ENCODE data around the gene HSPB6.
"Not testable (repeated sequence)": the region's sequence is repeated elsewhere in the genome, so short reads cannot be mapped to it uniquely, and the experiment has no call there.

HSPB6 gene

DNA sequence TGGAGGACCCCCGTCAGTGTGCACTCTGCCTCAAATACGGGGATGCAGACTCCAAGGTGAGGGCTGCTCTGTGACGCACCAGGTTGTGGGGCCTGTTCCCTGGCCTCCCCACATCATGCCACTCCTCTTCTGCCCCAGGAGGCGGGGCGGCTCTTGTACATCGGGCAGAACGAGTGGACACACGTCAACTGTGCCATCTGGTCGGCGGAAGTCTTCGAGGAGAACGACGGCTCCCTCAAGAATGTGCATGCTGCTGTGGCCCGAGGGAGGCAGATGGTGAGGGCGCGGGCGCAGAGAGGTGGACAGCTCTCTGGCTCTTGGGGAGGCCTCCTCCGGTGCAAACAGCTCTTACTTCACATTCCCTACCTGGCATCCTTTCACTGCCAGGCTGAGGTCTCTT, 27.8 kb downstream of the HSPB6 start:
- DNase-seq: no peak

DNA sequence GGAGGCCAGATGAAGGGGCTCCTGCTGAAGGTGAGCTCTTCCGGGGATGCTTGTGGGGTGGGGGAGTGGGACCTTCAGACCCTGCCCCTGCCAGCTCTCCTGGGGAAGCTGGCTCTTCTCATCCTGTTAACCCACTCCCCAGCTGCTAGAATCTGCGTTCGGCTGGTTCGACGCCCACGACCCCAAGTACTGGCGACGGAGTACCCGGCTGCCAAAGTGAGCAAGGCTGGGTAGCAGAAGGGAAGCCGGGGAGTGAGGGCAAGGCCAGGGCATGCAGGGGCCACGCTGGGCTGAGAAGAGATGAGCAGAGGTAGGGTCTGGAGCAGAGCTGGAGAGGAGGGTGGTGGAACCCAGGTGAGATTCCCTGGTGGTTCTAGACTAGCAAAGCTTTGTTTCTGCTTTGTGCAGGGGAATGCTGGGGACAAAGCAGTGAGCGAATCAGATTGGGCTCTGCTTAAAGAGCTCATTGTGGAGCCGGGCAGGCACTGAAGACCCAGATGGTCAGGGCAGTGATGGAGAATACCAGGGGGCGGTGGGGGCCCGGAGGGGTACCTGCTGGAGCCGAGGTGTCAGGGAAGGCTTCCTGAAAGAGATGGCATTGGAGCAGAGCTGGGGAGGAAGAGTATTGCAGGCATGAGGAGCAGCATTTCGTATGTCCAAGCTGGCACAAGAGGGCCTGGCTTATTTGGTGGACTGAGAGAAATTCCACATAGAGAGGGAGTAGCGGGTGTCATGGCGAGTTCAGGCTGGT, 28.7 kb downstream of the HSPB6 start:
- no peak for DNase-seq

DNA sequence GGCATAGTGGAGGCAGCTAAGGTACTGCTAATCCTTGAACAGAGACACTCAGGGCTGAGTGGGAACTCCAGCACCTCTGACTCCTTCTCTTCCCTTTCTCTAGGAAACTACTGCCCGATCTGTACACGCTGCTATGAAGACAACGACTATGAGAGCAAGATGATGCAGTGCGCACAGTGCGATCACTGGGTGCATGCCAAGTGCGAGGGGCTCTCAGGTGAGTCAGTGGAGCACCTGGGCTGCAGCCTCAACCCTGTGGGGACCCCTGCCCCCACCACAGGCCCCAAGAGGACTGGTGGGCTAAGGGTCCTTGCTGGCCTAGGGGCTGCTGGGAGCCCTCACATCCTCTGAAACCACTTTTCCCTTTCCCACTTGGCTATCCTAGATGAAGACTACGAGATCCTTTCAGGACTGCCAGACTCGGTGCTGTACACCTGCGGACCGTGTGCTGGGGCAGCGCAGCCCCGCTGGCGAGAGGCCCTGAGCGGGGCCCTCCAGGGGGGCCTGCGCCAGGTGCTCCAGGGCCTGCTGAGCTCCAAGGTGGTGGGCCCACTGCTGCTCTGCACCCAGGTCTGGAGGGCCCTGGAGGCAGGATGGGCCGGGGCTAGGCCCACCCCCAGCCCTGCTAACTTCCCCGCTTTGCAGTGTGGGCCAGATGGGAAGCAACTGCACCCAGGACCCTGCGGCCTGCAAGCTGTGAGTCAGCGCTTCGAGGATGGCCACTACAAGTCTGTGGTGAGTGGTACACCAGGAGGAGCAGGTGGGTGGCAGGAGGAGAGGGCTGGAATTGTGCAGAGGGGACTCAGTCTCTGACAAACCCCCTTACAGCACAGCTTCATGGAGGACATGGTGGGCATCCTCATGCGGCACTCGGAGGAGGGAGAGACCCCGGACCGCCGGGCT, 29.5 kb downstream of the HSPB6 start:
- DNase-seq: no peak

DNA sequence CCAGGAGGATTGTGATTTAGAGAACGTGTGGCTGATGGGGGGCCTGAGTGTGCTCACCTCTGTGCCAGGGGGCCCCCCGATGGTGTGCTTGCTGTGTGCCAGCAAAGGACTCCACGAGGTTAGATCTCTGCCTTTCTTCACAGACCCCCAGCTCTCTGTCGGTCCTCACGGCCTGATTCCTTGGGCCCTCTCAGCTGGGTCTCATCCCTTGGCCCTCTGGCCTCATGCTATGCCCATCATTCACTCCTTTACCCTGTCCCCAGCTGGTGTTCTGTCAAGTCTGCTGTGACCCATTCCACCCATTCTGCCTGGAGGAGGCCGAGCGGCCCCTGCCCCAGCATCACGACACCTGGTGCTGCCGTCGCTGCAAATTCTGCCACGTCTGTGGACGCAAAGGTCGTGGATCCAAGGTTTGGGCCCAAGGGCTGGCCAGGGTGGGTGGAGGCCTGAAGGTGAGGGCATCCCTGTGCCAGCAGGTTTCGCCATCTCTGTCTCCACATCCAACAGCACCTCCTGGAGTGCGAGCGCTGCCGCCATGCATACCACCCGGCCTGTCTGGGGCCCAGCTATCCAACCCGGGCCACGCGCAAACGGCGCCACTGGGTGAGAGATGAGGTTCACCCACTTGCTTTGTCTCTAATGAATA, 31.5 kb downstream of the HSPB6 start:
- no peak for DNase-seq

DNA sequence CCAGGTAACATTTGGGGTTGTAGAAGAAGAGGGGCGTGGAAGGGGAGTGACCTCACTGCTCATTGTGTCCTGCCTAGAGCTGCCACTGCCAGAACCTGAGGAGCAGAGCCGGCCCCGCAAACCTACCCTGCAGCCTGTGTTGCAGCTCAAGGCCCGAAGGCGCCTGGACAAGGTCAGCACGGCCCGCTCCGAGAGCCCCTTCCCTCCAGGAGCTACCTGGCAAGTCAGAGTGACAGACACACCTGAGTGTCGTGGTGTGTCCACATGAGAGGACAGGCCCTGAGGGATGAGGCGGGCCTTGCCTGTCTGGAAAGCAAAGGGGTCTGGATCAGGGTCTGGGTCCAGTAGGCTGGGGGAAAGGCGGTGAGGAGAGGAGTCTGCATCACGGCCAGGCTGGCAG, 32.3 kb downstream of the HSPB6 start:
- no peak for DNase-seq

DNA sequence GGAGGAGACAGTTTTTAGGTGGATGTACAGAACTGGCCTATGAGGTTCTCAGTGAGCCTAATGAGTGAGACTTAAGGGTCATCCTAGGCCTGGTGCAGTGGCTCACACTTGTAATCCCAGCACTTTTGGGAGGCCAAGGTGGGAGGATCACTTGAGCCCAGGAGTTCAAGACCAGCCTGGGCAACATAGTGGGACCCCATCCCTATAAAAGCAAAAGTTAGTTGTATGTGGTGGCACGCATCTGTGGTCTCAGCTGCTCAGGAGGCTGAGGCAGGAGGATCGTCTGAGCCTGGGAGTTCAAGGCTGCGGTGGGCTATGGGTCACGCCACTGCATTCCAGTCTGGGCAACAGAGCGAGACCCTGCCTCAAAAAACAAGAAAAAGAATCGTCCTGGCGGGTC, 32.7 kb downstream of the HSPB6 start:
- DNase-seq: not testable (repeated sequence)

DNA sequence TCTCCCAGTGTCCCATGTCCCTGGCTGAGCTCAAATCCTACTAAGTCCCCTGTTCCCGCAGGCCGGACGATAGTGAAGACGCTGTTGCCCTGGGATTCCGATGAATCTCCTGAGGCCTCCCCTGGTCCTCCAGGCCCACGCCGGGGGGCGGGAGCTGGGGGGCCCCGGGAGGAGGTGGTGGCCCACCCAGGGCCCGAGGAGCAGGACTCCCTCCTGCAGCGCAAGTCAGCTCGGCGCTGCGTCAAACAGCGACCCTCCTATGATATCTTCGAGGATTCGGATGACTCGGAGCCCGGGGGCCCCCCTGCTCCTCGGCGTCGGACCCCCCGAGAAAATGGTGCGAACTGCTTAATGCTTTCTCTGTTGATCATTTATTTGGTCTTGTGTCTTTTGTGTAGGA, 33.2 kb downstream of the HSPB6 start:
- no peak for DNase-seq

DNA sequence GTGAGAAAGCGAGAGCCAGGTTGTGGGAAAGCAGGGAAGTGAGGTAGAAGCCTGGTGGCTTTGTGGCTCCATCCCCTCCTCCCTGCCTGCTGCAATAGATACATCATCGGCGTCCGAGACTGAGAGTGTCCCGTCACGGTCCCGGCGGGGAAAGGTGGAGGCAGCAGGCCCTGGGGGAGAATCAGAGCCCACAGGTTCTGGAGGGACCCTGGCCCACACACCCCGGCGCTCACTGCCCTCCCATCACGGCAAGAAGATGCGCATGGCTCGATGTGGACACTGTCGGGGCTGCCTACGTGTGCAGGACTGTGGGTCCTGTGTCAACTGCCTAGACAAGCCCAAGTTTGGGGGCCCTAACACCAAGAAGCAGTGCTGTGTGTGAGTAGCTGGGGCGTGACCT, 33.9 kb downstream of the HSPB6 start:
- no peak for DNase-seq

DNA sequence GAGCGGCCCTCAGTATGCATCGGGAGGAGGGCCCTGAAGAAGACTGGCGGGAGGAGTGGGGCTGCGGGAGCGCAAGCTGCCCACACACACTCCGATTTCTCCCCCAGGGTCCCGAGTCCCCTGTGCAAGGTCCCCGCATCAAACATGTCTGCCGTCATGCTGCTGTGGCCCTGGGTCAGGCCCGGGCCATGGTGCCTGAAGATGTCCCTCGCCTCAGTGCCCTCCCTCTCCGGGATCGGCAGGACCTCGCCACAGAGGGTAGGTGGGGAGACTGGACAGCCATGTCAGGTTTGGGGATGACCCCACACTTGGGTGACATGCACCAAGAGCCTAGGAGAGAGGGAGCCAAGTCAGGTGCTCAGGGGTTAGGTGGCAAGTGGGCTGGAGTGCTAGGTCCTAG, 34.4 kb downstream of the HSPB6 start:
- DNase-seq: no peak

DNA sequence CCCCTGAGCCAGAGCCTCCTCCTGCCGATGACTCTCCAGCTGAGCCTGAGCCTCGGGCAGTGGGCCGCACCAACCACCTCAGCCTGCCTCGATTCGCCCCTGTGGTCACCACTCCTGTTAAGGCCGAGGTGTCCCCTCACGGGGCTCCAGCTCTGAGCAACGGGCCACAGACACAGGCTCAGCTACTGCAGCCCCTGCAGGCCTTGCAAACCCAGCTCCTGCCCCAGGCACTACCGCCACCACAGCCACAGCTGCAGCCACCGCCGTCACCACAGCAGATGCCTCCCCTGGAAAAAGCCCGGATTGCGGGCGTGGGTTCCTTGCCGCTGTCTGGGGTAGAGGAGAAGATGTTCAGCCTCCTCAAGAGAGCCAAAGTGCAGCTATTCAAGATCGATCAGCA, 35.5 kb downstream of the HSPB6 start:
- DNase-seq: no peak

DNA sequence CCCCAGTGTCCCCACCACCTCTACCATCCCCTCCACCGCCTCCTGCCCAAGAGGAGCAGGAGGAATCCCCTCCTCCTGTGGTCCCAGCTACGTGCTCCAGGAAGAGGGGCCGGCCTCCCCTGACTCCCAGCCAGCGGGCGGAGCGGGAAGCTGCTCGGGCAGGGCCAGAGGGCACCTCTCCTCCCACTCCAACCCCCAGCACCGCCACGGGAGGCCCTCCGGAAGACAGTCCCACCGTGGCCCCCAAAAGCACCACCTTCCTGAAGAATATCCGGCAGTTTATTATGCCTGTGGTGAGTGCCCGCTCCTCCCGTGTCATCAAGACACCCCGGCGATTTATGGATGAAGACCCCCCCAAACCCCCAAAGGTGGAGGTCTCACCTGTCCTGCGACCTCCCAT, 36.2 kb downstream of the HSPB6 start:
- DNase-seq: no peak

DNA sequence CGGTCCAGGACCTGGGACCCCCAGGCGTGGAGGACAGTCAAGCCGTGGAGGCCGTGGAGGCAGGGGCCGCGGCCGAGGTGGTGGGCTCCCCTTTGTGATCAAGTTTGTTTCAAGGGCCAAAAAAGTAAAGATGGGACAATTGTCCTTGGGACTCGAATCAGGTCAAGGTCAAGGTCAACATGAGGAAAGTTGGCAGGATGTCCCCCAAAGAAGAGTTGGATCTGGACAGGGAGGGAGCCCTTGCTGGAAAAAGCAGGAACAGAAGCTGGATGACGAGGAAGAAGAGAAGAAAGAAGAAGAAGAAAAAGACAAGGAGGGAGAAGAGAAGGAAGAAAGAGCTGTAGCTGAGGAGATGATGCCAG, 36.7 kb downstream of the HSPB6 start:
- DNase-seq: no peak

DNA sequence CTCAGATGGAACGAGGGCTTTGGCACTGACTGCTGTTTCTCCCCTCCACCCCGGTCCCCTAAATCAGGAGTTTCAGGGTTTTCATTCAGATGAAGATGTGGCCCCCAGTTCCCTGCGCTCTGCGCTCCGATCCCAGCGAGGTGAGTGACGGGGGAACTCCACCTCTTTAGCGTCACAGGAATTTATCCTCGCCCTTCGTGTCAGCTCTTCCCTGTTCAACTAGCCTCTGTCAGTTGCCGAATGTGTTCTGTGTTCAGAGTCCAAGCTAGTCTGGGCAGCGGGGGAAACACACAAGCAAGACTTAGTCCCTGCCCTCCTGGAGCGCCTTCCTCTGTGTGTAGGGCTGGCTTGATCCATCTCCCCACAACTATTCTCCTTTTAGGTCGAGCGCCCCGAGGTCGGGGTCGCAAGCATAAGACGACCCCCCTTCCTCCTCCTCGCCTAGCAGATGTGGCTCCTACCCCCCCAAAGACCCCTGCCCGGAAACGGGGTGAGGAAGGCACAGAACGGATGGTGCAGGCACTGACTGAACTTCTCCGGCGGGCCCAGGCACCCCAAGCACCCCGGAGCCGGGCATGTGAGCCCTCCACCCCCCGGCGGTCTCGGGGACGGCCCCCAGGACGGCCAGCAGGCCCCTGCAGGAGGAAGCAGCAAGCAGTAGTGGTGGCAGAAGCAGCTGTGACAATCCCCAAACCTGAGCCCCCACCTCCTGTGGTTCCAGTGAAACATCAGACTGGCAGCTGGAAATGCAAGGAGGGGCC, 37.2 kb downstream of the HSPB6 start:
- no peak for DNase-seq

DNA sequence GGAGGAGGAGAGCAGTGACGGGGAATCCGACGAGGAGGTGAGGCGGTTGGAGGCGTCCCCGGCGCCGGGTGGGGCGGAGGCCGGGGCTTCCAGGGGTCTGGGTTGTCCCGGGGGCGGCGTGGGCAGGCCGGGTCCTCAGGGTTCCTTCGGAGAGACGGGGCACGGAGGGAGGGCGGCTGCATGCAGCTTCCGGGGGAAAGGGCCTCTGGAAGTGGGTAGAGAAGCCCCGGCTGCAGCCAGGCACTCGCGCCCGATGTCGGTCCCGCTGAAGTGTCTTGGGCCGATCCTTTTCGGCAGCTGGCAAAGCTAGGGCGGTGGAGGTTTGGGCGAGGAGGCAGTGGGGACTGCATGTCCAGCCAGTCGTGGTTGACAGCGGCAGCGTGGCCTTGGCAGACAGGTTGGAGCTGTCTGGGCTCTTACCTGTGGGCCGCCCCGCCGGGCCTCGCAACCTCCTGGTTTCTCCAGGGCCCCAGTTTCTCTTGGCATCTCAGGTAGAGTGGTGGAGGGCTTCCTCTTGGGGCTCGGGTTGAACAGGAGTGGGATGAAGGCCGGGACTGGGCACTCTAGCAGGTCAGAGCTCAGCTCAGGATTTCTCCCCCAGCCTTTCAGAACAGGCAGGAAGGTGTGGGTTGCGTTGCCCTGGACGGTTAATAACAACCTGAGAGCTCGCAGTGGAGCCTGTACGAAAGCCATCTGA, 38.3 kb downstream of the HSPB6 start:
- DNase-seq: peak; percentile 58

DNA sequence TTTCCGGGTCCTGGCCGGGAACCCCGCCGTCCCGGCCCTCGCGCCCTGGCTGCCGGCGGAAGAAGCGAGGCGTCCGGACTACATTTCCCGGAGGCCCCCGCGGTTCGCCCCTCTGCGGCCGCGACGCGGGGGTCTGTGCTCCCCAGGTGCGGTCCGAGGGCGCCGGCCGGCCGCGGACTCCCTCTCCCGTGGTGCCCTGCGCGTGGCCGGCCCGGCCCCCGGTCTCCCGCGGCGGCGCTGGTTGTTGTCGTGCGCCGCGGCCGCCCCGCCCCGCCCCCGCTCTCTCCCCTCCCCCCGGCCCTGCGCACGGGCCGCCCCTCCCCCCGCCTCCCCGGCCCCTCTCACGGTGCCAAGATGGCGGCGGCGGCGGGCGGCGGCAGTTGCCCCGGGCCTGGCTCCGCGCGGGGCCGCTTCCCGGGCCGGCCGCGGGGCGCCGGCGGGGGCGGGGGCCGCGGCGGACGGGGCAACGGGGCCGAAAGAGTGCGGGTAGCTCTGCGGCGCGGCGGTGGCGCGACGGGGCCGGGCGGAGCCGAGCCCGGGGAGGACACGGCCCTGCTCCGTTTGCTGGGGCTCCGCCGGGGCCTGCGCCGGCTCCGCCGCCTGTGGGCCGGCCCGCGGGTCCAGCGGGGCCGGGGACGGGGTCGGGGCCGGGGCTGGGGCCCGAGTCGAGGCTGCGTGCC, 39.0 kb downstream of the HSPB6 start, which contains the start of gene KMT2B:
KMT2B (plus strand) TSS at position 339 of the 680 bp plus-strand sequence; CDS start at position 355, 16 bp downstream.
- DNase-seq: peak; percentile 98

DNA sequence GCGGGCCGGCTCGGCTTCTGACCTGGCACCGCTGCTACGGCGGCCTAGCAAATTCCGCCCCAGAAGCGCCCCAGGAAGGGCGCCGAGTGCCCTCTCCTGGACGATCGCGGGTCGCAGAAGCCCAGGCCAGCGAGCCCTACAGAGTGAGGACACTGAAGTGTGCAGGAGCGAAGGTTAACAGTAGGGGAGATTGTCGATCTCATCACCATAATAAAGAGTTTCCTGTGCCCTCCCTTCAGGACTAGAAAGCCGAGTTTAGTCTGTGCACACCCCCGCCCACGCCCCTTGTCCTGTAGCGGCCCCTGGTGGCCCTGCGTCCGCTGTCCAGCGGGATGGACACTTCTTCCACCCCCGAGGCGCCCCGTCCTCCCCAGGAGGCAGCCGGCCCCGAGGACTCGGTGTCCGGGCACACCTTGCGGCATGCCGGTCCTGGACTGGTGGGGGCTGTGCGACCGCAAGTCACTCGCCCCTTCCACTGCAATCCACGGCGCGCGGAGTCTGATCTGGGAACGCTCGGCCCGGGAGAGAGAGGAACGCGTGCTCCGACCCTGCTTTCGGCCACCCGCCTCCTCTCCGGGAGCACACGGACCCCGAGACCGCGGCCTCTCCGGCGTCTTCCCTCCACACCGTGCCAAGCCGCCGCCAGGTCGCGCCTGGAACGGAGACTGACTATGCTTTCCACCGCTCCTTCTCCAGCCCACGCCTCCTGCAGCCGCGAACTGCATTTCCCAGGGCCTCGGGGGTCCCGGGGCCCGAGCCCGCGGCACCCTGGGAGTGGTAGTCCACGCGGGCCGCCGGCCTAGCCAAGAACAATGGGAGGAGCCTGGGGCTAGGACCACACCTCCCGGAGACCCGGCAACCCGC, 39.8 kb downstream of the HSPB6 start:
- peak; percentile 84 for DNase-seq

DNA sequence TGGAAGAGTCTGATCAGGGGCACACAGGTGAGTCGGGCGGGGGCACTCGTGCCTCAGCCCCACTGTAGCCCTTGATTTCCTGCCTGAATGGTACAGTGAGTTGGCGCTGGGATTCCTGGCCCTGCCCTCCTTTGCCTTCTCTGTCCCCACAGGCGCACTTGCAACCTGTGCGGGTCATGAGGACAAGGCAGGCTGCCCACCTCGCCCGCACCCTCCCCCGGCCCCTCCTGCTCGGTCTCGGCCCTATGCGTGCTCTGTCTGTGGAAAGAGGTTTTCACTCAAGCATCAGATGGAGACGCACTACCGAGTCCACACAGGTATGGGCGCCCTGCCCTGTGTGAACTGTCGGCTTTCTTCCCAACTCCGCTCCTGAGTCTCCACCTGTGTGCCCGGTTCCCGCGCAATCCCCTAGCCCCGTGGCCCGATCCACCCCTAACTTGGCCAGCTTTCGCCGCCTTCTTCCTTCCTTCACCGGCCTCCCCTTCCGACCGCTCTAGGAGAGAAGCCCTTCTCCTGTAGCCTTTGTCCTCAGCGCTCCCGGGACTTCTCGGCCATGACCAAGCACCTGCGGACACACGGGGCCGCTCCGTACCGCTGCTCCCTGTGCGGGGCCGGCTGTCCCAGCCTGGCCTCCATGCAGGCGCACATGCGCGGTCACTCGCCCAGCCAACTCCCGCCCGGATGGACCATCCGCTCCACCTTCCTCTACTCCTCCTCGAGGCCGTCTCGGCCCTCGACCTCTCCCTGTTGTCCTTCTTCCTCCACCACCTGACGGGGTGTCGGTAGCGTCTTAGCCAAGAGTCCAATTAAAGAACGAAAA, 40.6 kb downstream of the HSPB6 start:
- peak; percentile 43 for DNase-seq

DNA sequence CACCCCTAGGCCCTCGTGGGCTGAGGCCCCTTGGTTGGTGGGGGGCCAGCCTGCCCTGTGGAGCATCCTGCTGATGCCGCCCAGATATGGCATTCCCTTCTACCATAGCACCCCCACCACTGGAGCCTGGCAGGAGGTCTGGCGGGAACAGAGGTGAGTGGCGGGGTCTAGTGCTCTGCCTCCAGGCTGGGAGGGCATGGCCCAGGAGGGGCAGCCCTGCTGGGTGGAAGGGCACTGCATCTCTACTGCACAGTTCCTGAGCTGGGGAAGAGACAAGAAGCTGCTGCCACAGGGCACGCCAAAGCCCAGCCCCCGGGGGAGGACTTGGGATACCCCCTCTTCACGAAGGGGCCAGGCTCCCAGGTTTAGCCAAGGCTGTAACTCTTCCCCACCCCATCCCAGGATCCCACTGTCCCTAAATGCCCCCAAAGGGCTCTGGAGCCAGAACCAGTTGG, 41.4 kb downstream of the HSPB6 start:
- DNase-seq: peak; percentile 21

DNA sequence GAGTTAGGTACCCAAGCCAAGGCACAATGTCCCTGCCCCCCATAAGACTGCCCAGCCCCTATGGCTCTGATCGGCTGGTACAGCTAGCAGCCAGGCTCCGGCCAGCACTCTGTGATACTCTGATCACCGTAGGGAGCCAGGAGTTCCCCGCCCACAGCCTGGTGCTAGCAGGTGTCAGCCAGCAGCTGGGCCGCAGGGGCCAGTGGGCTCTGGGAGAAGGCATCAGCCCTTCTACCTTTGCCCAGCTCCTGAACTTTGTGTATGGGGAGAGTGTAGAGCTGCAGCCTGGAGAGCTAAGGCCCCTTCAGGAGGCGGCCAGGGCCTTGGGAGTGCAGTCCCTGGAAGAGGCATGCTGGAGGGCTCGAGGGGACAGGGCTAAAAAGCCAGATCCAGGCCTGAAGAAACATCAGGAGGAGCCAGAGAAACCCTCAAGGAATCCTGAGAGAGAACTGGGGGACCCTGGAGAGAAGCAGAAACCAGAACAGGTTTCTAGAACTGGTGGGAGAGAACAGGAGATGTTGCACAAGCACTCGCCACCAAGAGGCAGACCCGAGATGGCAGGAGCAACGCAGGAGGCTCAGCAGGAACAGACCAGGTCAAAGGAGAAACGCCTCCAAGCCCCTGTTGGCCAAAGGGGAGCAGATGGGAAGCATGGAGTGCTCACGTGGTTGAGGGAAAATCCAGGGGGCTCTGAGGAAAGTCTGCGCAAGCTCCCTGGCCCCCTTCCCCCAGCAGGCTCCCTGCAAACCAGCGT, 42.1 kb downstream of the HSPB6 start:
- peak; percentile 74 for DNase-seq
